Measurements from ENCODE around the gene ALOX15B.

ALOX15B gene

GRCh38 chr17:8084250-8084649, 45.4 kb downstream of the ALOX15B start:
- no peak for DNase-seq

GRCh38 chr17:8087075-8087951, 48.5 kb downstream of the ALOX15B start, which contains the start of gene ALOX12B:
TSS of gene ALOX12B (minus strand) at chr17:8087716. CDS start at chr17:8087442, 274 bp downstream.
- no peak for DNase-seq

GRCh38 chr17:8087952-8088230, 49.0 kb downstream of the ALOX15B start:
- DNase-seq = no peak

GRCh38 chr17:8089728-8090127, 50.9 kb downstream of the ALOX15B start:
- DNase-seq = no peak

GRCh38 chr17:8091033-8091687, 52.3 kb downstream of the ALOX15B start:
- DNase-seq = no peak

- DNase-seq = no peak
Measured at GRCh38 chr17:8095361-8095760, 56.5 kb downstream of the ALOX15B start.

GRCh38 chr17:8096541-8096940, 57.7 kb downstream of the ALOX15B start:
- no peak for DNase-seq

Measured in NCI-H2107 (cell line).